HG02571 (cell line): Measurements from ENCODE around the gene TPPP3.
"Not testable (repeated sequence)": the region's sequence is repeated elsewhere in the genome, so short reads cannot be mapped to it uniquely, and the experiment has no call there.

Source experiments
- ATAC-seq: cut with Tn5 transposase; IDR thresholded peaks from one replicate; pipeline ENCODE4 v1.9.1; 2021; ENCODE audit warnings: mild to moderate bottlenecking, moderate library complexity; ENCODE audit not compliant: unreplicated experiment

Gene TPPP3

GRCh38 chr16:67391424-67392300 is 1.6 kb downstream of the TPPP3 start:
- no peak for ATAC-seq

DNA sequence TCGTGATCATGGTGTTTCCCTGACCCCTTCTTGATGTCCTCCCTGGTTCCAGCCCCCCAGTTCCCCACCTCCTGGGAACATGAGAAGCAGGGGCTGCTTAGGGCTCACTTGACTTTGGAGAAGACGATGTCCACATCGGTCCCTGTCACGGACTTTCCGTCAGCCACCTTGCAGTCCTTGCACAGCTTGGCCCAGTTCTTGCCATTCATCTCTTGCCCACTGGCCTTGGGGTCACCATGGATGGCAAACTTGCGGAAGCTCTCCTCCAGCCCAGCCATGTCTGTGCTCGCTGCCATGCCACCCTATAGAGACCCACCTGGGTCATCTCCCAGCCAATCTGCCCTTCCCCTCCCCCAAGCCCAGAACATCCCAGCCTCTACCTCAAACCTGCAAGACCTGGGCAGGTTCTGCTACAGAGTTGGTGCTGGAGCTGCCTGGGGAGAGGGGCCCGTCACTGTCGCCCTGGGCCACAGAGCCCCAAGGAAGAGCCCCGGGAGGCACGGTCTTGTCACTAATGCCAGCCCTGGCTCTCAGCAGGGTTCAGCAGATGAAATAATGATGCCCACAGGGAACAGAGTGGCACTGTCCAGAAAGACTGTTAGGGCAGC is 2.4 kb downstream of the TPPP3 start:
- no peak for ATAC-seq

DNA sequence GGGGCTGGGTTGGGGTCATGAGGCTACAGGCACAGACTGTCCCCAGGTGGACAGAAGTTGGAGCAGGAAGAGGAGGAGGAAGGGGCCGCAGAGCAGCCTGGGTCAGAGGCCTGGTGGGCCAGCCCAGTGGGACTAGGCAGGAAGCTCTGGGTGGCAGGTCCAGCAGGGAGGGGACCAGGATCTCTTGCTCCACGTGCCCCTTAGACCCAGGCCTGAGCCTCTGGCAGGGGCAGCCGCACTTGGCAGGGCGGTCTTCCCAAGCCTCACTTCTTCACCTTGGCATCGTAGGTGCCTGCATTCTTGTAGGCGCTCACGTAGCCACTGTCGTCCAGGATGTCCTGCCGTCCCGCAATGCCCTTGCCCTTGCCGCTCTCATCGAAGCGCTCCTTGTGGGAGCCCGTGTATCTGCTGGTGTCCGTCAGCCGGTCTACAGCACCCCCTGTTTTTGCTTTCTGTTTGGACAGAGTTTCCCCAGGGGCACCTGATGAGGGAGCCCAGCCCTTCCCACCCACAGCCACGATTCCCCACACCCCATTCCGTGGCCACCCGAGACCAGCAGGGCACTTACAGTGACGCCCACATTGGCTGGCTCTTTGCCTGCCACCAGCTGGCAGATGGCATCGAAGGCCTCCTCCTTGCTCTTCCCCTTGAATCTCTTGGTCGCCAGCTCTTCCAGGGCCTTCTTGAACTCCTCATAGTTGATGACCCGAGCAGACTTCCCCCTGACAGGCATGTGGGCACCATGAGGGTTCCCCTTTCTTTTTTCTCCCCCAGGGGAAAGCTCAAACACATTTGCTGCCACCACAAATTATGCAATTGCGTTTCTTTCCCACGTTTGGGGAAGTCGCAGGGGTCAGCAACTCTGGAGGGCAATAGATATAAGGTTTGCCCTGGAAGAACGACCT is 3.1 kb downstream of the TPPP3 start:
- ATAC-seq: no peak

GRCh38 chr16:67388591-67388990 is 4.7 kb downstream of the TPPP3 start:
- no peak for ATAC-seq

DNA sequence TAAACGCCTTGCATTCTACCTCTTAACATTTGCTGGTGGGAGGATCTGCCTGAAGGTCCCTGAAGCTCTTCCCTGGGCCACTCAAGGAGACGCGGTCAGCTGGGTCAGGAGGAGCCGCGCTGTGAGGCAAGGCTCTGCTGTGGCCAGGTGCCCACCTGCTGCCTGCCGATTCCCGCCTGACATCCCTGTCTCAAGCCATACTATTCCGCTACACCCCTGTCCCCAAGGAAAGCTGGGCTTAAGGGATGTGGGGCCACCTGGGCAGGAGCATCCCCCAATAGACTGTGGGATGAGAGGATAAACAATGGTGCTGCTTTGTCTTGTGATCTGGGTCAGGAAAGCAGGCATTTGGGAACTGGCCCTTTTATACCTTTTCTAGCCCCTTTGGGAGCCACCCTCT is 5.1 kb downstream of the TPPP3 start:
- ATAC-seq: no peak

DNA sequence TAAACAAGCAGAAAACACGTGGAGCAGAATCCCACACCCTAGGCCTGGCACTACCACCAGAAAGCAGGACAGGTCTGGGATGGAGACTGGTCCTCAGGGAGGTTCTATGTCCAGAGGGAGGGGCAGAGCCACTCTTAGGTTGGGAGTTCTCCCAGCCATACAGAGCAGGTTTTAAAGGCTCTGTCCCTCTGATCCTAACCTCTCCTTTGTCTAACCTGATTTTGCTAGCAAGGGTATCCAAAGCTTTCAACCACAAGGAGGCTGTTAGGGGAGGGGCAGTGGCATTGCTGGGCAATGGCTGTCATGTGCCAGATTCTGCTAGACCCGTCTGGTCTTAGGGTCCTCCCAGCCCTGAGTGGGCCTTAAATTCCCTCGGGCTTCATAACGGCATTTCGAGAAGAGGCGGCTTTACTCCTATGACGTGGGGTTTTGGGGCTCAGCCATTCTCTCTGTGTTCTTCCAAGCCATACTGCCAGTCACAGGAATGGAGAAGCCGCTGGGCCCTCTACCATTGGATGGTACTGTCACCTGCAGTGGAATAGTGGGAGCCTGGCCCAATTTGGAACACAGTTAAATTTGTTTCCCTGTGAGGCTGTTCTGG is 5.7 kb downstream of the TPPP3 start:
- ATAC-seq: no peak

DNA sequence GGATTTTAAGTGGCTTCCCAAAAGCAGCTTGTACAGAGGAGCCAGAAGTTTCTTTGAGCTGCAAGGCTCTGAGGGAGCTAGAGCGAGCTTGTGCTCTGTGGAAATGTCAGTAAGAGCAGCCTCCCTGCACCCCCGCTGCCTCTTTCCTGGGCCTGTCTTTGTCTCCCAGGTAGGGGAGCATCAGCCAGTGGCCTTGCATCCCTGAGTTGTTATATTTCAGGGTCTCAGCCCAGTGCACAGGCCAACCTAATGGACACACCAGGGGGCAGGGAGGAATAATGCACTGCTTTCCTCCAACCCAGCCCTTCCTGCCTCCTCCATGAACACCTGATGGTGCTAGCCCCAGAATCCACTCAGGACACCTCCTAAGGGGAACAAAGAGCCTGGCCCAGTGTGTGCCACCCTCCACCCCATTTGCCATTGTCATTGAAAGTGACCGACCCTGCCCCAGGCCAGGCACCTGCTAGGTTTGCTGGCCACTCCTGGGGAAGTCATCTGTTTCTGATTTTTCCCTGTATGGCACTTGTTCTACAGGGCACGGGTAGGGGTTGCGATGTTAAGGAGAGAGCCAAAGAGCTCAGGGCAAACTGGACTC is 6.3 kb downstream of the TPPP3 start:
- no peak for ATAC-seq

DNA sequence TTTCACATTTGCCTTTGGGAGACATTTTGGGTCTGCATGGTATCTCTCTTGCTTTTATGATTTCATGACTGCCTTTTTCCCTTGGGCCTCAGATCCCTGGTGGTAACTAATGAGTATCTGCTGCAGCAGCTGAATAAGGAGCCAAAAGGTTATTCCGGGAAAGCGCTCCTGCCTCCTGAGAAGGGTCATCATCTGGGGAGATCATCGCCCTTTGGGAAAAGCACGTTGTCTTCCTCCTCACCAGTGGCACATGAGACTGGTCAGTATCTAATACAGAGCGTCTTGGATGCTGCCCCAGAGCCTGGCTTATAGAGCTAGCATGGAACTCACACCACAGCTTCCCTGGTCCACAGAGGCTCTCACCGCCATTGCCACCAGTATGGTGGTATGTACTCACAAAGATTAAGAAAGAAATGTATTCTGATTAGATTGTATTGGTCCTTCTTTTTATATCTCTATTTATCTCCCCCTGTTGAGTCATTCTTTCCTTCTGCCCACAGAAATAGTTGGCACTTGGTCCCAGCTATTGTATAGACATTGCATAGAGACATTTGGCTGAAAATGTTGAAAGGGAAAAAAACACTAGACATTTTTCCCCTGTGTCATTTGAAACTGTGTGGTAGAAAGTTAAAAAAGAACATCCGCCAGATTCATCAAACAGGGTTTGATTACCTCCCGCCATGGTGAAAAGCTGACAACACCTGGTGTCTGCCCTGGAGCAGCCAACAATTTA is 8.4 kb downstream of the TPPP3 start:
- ATAC-seq: no peak

- ATAC-seq: no peak
Observed at GRCh38 chr16:67383284-67383683, 10.0 kb downstream of the TPPP3 start.

DNA sequence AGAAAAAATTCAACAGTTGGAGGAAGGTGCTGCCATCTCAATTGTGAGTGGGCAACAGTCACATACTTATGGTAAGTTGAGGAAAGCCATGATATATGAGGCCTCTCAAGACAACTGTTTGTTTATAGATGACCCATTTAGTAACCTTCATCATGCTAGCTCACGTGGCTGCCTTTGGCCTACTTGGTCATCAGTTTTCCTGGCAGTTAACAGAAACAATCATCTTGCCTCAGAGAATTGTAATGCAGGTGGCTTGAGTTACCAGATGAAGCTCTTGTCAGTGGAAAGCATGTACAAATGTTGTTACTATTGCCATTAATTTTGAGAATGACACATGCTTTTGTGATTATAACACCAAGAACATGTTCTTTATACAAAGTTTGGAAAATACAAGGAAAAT is 14.7 kb downstream of the TPPP3 start:
- ATAC-seq: no peak

- ATAC-seq: not testable (repeated sequence)
Observed at GRCh38 chr16:67376012-67376411, 17.3 kb downstream of the TPPP3 start.

GRCh38 chr16:67372664-67373063 is 20.6 kb downstream of the TPPP3 start:
- no peak for ATAC-seq

DNA sequence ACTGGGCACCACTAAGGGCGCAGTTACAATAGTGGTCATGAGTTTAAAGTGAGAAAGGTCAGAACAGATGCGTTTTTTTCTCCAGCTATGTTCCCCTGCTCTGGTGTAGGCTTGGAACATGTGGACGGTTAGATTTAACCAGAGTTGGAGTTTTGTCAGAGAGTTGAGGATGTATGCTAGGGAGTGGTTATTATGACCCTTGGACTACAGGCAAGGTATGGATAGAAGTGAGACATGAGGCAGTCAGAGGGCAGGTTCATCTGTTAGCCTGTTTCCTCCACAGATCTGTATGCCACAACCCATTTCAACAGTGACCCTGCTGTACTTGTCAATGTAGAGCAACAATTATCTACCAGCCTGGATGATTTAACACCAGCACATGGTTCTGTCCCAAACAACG is 22.6 kb downstream of the TPPP3 start:
- no peak for ATAC-seq

DNA sequence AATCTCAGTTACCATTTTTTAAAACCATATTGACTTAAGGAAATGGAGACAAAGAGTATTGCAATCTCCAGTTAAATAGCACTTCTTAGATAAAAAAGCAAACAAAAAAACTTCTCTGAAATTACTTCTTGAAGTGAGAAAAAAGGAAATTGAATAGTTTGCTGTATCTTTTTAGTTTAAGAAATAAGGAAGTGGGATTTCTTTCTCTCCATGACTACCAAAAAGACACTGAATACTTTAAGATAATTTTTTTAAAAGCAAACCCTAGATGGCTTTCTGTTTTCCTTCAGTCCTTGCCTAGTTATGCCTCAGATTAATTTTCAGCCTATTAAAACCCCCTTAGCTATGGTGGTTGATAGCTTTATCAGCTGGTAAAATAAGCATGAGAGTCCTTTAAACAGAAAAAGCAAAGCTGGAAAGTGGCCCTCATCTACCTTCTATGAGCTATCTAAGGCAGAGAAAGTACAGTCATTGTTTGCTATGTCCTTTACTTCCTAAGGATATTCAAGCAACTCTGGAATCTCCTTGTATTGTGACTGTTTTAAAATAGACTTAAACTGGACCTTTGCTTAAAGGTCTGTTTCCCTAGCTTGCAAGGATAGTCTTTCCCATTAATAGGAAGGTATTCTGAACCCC is 28.6 kb downstream of the TPPP3 start:
- no peak for ATAC-seq

- no peak for ATAC-seq
Observed at GRCh38 chr16:67361038-67361437, 32.3 kb downstream of the TPPP3 start.

- ATAC-seq: not testable (repeated sequence)
Observed at GRCh38 chr16:67359540-67360269, 33.6 kb downstream of the TPPP3 start.

- no peak for ATAC-seq
Observed at GRCh38 chr16:67357561-67357960, 35.7 kb downstream of the TPPP3 start.

DNA sequence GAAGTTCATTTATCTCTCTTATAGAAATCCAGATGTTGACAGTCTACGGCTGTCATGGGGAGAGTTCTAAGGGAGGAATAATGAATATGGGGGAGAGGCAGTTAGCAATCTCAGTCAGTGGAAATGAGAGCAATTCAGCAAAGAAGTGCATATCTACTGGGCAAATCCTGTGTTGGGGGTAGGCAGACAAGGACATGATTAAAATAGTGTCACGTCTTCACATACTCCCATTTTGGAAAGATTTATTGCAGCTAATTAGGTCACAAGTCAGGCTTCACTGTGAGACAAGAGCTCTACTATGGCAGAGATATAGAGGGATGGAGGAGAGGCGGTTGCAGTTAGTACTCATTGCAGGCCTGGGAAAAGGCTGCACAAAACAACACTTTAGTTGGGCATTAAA is 36.9 kb downstream of the TPPP3 start:
- ATAC-seq: no peak

DNA sequence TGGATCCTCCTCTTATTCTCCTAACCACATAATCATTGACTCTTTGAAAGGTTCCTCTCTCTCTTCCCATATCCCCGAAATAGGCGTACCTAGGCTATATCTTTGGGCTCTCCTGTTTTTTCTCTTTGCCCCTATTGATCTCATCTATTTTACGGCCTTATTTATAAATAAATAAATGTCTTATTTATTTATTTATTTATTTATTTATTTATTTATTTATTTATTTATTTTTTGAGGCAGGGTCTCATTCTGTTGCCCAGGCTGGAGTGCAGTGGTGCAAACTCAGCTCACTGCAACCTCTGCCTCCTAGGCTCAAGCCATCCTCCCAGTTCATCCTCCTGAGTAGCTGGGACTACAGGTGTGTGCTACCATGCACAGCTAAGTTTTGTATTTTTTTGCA is 40.8 kb downstream of the TPPP3 start:
- ATAC-seq: not testable (repeated sequence)
